Caki2 (cell line): ENCODE results near the gene SMARCA4. TPM values are rescaled to one million over a fixed set of nuclear protein-coding genes. Genes with fewer than 3 reads are reported as not detected.
A peak's percentile ranks its signal among the peaks of the same experiment; 100 is the strongest.

Experiments
- DNase-seq: peaks from one replicate; pipeline ENCODE4 v3.0.0-alpha.2; 2015; ENCODE audit warnings: low read depth
- in situ Hi-C: cut with HindIII; loops from 2 replicates; pipeline ENCODE4 v1.10.0; 2016; ENCODE audit warnings: low sequenced_read_pairs, low pct_unique_long_range_greater_than_20kb, mixed read lengths
- total RNA-seq: library from RNA; depleted of rRNA; stranded (reverse); fragments of >200 nt; shearing (Covaris generic); gene quantifications from 2 replicates; pipeline ENCODE4 v1.2.3, GENCODE V29; 2014; ENCODE audit warnings: low replicate concordance

Gene SMARCA4
- total RNA-seq, 1 experiment from 2014 or later, result 76.1 TPM

DNA sequence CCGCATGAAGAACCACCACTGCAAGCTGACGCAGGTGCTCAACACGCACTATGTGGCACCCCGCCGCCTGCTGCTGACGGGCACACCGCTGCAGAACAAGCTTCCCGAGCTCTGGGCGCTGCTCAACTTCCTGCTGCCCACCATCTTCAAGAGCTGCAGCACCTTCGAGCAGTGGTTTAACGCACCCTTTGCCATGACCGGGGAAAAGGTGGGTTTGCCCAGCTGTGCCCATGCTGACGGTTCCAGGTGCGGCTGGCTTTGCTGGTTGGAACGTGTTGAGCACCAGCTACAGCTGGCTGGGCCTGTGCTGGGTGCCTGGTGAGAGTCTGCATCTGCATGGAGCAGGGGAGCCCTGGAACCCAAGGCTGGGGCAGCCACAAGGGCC, 60.9 kb downstream of the SMARCA4 start:
- in situ Hi-C loops, result no loop called here
- DNase-seq, result no peak

DNA sequence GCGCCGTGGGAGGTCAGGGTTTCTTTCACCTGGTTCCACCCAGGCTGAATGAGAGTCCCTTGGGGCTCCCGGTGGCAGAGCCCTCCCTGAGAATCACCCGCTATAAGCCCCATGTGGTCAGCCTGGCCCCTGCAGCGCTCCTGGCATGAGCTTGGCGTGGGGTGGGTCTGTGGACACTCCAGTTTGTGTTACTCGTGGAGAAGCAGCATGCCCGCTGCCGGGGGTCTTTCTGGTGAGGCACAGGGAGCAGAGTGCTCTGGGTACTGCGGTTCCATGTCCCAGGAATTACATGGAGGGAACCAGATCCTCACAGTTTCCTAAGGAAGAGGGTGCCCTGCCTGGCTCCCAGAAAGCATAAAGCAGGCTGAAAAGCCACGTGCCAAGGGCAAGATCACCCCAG, 62.2 kb downstream of the SMARCA4 start:
- in situ Hi-C loops, result no loop called here
- DNase-seq, result no peak

DNA sequence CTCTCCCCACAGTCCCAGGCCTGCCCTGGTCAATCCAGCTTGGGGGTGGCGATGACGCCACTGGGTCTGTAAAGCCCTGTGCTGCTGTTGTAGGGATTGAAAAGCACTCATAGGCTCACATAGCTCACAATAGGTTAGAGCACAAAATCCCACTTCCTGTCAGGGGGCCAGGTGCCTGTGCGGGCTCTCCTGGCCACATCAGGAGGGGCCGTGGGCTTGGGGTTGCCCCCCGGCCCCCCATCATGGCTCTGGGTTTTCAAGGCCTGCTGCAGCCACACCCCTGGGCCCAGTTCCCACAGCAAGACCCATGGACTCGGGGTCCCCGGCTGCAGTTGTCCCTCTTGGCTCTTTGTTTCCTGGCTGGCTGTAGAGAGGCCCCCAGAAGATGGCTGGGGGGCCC, 62.9 kb downstream of the SMARCA4 start:
- in situ Hi-C loops, result no loop called here
- DNase-seq, result no peak

DNA sequence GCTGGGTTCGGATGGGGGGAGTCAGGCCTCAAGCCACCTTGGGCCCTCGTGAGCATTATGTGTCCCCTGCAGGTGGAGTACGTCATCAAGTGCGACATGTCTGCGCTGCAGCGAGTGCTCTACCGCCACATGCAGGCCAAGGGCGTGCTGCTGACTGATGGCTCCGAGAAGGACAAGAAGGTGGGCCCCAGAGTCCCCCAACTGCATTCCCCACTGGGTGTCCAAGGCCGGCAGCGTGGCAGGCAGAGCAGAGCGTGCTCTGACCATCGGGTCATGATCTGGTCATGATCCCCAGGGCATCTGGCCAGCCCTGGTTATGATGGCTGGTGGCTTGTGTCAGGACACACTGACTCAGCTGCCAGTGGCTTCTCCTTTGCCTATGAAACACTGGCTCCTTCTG, 63.4 kb downstream of the SMARCA4 start:
- no peak for DNase-seq
- in situ Hi-C loops, result no loop called here

DNA sequence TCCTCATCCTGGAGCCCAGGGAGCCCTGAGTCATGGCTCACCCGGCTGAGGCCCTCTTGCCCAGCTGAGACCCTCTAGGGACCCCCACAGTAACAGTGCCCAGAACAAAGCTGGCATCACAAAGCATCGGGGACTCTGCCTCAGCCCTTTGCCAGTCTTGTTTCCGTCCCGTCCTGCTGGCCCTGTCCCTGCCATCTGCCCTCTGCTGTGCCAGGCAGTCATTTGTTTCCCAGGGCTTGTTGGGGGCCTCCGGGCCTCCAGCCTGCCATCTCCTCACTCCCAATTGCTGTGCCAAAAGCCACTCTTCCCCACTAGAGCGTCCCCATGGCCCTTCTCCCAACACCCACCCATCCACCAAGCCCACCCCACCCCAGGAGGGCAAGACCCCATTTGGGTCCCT, 64.2 kb downstream of the SMARCA4 start:
- DNase-seq, result no peak
- in situ Hi-C loops, result no loop called here

DNA sequence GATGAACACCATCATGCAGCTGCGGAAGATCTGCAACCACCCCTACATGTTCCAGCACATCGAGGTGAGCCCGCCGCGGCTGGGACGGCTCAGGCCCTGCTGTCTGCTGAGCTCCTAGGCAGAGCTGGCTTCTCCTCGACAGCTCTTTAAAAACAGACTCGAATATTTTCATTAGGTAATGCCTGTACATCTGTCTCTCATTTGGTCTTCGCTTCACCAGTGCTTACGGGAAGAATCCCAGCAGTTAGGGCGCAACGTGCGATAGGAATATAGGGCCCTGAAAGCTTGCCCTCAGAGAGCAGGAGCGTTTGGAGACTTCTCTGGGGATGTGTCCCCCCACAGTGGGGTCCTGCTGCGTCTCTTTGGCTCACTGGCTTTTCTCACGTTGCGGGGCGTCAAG, 64.6 kb downstream of the SMARCA4 start:
- in situ Hi-C loops, result no loop called here

DNA sequence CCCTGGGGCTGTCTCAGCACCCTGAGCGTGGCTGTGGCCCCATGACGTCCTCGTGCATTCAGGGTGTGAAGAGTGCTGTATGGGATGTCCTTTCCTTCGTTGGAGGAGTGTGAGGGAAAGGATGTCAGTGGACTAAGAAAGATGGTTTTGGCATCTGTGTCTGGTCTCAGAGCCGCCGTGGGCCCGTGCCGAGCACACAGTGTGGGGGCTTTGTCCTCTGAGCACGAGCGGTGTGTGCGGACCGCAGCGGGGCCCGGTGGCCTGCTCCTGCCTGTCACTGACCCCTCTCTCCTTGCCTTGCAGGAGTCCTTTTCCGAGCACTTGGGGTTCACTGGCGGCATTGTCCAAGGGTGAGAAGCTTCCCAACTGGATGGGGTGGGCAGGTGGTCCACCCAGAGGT, 65.2 kb downstream of the SMARCA4 start:
- no peak for DNase-seq
- in situ Hi-C loops, result no loop called here

More for the DNA sequence above, 64.6 kb downstream of the SMARCA4 start:
- DNase-seq, result no peak

DNA sequence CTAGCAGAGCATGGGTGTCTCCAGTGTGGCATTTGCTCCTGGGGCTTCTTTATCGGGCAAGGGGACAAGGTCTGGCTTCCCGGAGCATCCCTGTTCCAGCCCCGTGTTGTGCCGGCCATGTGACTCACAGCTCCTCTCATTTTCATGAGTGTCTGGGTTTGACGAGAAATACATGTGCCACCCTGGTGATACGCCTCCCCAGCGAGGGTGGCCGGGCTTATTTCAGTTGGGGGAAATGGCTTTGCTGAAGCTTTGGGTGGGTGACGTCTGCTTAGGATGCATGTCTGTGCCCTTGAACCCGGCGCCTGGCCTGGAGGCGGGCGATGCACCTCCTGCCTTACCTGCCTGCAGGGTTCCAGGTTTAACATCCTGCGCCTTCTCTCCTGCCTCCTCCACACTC, 66.6 kb downstream of the SMARCA4 start:
- DNase-seq, result no peak
- in situ Hi-C loops, result no loop called here

DNA sequence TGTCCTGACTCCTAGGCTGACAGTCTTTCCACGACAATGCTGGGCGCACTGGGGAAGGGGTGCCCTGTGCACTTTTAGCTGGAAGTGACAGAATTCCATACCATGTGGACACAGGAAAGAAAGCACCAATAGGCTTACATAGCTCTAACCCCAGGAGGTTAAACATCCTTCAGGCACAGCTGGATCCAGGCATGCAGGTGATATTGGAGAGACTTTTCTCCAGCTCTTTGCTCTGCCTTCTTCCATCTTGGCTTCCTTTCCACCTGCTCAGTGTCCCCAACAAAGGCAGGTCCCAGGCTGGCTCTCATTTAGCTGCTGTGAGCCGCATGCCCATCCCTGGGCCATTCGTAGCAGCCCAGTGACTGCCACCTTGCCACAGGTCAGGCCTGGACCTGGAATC, 67.3 kb downstream of the SMARCA4 start:
- in situ Hi-C loops, result no loop called here
- DNase-seq, result no peak

DNA sequence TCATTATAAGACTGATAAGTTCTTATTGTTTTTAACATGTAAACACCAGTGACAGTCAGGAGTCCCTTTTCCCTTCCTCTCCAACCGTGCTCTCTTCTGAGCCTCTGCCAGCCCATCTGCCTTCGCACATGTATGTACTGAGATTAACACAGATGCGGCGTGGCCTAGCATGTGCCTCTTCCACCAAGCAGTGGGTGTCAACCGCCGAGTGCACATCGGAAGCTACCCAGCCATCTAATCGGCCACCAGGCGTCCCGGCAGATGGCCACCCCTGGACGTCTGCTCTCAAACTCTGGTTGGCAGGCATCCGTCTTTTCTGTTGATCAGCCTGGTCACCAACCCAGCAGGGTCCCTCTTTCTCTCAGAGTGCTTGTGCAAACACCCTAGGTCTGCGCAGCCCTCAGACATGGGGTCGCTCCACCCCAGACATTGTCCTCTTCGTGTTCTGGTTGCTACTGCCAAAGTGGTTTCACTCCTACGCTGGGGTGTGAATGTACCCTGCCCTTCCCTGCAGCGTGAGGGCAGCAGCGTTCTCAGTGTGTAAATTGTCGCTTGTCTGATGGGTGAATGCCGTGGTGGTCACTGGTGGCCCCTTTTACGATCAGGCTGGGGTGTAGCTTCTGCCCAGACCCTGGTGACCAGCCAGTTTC, 70.7 kb downstream of the SMARCA4 start:
- in situ Hi-C loops, result no loop called here
- DNase-seq, result no peak

DNA sequence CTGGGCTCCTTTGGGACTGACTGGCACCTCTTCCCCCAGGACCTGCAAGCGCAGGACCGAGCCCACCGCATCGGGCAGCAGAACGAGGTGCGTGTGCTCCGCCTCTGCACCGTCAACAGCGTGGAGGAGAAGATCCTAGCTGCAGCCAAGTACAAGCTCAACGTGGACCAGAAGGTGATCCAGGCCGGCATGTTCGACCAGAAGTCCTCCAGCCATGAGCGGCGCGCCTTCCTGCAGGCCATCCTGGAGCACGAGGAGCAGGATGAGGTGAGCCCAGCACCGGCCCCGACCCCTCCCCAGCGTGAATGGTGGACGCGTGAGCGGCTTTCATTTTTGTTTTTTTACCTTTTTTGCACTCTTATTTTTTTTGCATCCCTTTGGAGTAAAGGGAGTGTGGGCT, 72.4 kb downstream of the SMARCA4 start:
- in situ Hi-C loops, result no loop called here

DNA sequence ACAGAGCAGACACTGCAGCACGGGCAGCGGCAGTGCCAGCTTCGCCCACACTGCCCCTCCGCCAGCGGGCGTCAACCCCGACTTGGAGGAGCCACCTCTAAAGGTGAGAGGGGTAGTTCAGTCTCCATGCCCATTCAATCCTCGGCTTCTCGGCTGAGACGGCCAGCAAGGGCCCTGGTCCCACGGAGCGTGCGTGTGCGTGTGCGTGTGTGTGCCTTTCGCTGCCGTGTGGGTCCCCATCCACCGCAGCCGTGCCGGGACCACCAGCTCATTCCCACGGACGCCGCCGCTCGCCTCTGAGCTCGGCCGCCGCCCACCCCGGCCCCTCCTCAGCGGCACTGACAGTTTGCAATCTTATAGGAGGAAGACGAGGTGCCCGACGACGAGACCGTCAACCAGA, 72.9 kb downstream of the SMARCA4 start:
- DNase-seq, result no peak
- in situ Hi-C loops, result no loop called here

More for the DNA sequence above, 72.4 kb downstream of the SMARCA4 start:
- DNase-seq, result no peak

DNA sequence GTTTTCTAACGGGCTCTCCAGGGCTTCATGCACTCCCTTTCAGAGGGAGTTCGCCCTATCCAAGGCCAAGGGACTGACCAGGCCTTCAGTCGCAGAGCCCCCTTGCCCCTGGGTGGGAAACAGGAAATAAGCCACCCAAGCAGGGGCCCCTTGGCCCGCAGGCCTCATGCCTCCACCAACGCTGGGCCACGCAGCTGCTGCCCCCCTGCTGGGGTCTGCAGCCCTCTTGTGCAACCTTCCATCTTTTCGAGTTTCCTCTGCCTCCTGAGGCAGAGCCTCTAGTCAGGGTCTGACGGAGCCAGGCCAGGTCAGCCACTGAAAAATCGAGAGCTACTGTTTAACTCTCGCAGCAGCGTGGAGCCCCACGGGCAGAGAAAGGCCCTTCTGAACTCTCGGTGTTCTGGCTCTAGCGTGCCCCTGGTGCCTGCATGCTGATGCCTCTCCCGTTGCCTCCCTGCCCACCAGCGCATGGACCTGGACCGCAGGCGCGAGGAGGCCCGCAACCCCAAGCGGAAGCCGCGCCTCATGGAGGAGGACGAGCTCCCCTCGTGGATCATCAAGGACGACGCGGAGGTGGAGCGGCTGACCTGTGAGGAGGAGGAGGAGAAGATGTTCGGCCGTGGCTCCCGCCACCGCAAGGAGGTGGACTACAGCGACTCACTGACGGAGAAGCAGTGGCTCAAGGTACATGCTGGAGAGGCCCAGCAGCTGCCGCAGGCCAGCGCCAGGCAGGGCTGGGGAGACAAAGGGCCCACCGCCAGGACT, 73.8 kb downstream of the SMARCA4 start:
- in situ Hi-C loops, result no loop called here
- no peak for DNase-seq

DNA sequence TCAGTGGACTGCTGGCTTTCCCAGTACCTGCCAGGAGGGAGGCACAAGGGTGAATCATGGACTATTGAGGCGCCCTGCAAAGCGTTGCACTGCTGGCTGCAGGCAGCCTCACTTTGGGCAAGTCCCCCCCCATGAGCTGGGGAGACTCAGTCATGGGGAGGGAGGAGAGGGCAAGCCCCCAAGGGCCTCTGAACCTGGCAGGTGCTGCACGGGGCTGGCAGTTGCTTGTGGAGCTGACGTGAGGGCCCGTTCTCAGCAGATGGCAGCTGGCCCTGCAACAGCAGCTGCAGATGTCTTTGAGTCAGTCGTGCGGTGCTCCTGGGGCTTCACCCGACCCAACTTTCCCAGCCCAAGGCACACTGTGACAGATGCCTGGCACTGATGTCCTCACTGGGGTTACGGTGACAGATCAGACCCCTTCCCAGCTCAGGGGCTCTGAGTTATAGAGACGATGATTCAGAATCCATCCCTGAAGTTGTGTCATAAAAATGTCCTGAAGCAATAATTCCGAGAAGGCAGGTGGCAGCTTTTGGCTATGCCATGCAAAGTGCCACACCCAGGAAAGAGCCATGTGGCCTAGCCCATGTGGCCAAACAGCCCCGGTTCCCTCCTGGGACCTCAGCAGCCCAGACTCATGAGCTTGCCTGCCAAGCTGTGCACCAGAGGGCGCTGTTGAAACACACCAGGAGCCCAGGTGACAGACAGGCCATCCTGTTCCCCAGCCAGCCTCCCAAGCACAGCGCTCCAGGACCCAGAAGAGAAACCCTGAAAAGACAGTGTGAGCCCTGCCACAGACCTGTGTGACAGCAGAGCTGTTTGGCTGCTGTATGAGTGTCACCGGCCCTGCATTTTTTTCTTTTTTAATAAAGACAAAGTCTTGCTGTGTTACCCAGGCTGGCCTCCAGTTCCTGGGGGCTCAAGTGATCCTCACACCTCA, 74.9 kb downstream of the SMARCA4 start:
- in situ Hi-C loops, result no loop called here
- DNase-seq, result peak; percentile 66

DNA sequence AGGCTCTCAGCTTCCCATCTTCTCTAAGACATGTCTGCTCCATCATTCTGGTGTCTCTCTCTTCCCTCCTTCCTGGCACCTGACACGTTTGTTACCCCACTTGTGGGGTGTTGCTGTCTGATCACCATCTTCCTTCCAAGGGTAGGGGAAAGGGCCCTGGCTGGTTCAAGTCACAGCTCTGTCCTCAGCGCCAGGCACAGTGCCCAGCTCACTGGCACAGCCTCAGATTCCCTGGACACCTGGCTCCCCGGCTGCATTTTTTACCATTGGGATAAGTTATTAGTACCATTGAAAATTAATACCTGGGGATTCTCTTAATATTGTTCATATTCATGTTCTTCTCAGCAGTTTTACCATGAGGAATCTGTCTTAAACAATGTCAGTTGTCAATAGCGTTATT, 77.7 kb downstream of the SMARCA4 start:
- no peak for DNase-seq
- in situ Hi-C loops, result no loop called here

DNA sequence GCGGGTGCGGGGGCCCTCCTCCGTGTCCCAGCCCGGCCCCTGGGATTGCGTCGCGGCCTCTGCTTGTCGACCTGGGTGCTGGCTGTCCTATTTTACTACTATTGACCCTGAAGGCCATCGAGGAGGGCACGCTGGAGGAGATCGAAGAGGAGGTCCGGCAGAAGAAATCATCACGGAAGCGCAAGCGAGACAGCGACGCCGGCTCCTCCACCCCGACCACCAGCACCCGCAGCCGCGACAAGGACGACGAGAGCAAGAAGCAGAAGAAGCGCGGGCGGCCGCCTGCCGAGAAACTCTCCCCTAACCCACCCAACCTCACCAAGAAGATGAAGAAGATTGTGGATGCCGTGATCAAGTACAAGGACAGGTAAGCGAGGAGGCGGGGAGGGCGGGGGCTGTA, 80.4 kb downstream of the SMARCA4 start:
- in situ Hi-C loops, result no loop called here
- no peak for DNase-seq

DNA sequence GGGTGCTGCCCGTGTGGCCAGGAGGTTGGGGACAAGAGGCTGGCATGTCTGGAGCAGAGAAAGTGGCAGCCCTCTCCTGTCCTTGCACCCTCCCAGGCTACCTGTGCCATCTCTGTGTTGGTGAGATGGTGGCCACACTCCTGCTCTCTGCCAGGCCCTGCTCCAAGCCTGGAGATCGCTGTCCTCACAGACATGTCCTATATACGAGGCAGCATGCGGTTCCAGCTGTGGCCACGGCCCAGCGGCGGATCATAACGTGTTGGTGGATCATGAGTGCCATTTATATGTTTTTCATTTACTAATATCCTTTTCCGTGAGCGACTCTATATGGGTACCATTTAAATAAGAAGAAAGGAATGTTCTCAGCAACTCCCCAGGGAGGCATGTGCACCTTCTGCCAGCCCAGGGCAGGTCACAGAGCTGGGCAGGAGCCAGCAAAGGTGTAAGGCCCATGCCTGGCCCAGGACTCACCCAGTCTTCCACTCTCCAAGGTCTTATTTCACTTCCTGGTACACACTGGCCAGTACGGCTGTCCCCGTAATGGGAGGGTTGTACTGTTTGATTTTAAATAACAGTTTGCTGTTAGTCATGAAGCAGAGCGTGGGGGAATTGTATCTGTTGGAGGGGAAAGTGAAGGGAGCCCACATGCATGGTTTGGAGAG, 81.3 kb downstream of the SMARCA4 start:
- in situ Hi-C loops, result no loop called here
- DNase-seq, result no peak

DNA sequence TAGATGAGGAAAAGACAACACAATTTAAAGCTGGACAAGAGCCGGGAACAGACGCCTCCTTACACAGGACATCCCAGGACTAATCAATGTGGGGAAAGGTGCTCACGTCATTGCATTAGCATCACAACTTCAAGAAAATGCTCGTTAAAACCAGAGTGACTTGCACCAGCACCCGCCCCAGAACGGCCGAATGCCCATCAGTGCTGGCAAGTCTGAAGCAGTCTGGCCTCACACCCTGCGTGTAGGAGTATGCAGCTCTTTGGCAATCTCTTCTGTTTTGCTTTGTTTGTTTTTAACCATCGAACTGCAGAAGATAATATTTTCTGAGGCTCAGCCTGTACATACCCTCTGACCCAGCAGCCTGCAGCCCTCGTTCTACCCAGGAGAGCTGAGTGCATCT, 83.6 kb downstream of the SMARCA4 start:
- DNase-seq, result no peak
- in situ Hi-C loops, result no loop called here

DNA sequence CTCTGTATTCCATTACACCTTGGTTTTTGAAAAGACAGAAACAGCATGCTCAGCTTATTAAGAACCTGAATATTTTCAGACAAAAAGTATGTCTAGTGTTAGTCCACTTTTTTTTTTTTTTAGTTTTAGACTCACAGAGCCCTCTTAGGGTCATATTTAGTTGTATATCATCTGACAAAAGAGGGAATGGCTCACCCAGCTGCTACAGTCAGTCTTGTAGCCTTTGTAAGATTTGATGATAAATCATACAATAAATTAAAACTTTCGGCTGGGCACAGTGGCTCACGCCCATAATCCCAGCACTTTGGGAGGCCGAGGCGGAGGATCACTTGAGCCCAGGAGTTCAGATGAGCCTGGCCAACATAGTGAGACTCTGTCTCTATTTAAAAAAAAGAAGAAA, 84.7 kb downstream of the SMARCA4 start:
- no peak for DNase-seq
- in situ Hi-C loops, result no loop called here
